Measurements from ENCODE around the gene ST6GALNAC5. TPM values are rescaled to one million over a fixed set of nuclear protein-coding genes. Genes with fewer than 3 reads are reported as not detected.

Gene ST6GALNAC5
- total RNA-seq, 2 experiments from 2014 or later = not detected

DNA sequence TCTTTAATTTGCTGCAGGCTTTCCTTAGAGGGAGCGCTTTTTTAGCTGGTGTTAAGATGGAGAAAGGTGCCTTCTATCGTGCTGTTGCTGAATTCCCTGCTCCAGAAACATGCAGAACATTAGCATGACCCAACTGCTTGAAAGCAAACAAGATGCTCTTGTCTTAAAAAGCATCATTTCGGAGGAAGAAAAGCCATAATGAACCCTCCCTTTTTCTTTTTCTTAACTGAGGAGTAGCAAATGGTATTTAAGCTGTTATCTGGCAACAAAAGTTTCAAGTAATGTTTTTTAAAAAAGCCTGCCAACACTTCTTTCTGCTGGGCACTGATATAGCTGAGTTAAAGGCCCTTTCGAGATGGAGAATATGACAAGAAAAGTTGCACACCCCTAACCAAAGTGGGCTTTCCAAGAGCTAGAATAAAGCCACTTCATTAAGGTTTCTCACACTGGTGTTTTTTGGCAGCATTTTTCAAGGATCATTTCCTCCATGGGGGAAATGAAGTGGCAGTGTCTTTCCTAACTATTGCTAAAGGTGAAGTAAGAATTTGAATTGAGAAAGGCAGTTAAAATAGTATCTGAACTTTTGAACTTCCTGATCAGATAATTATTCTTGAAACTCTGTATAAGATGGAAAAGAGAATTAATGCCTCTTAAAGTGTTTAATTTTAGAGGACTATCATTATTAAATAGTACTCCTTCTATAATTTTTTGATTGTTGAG, 38.8 kb downstream of the ST6GALNAC5 start:
- POLR2A ChIA-PET = no interaction called here
- CTCF ChIA-PET = interaction anchor here (0.6 kb wide), 1 partner anchor 555 kb away, joined by 3 read pairs; no protein-coding TSS in a partner anchor
- TF ChIP-seq, protein P1, sequence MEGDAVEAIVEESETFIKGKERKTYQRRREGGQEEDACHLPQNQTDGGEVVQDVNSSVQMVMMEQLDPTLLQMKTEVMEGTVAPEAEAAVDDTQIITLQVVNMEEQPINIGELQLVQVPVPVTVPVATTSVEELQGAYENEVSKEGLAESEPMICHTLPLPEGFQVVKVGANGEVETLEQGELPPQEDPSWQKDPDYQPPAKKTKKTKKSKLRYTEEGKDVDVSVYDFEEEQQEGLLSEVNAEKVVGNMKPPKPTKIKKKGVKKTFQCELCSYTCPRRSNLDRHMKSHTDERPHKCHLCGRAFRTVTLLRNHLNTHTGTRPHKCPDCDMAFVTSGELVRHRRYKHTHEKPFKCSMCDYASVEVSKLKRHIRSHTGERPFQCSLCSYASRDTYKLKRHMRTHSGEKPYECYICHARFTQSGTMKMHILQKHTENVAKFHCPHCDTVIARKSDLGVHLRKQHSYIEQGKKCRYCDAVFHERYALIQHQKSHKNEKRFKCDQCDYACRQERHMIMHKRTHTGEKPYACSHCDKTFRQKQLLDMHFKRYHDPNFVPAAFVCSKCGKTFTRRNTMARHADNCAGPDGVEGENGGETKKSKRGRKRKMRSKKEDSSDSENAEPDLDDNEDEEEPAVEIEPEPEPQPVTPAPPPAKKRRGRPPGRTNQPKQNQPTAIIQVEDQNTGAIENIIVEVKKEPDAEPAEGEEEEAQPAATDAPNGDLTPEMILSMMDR (IDR thresholded peaks at IDR 0.05) = no peak
- no peaks in the 10 kb centered on the region for H3K4me1 ChIP-seq (ENCODE audit: insufficient read depth, low read length)
- intact Hi-C loops (cut with DNase I, micrococcal nuclease) = loop anchor here in 1 of 2 experiments (10.0 kb wide), 1 partner anchor 219 kb away; no protein-coding TSS in a partner anchor
- no peaks in the 10 kb centered on the region for H3K27me3 ChIP-seq (ENCODE audit: control insufficient read depth in 1 of 2, insufficient read depth in 2 of 2, low read length in 2 of 2)
- Mint-ChIP-seq H3K27me3 (no peaks in the 10 kb centered on the region), H3K9me3 (peaks cover 2% of the 10 kb centered on the region), H3K27ac (no peak overlapping the region), H3K4me3 (no peak overlapping the region), H3K36me3 (ENCODE audit: low read depth) (no peaks in the 10 kb centered on the region), H3K4me1 (ENCODE audit: low read depth) (no peaks in the 10 kb centered on the region)
- no peaks in the 10 kb centered on the region for H3K36me3 ChIP-seq (ENCODE audit: insufficient read depth, low read length)
- no peak for DNase-seq
- H3K9me3 ChIP-seq (ENCODE audit: control insufficient read depth in 1 of 2, insufficient read depth in 1 of 2, low read length in 2 of 2) = no peaks in the 10 kb centered on the region
- no peak overlapping the region for H3K4me3 ChIP-seq (ENCODE audit: low read length)
- H3K27ac ChIP-seq (ENCODE audit: low read depth in 1 of 2, low read length in 2 of 2) = no peak overlapping the region
- ATAC-seq (ENCODE audit: poor library complexity) = no peak

DNA sequence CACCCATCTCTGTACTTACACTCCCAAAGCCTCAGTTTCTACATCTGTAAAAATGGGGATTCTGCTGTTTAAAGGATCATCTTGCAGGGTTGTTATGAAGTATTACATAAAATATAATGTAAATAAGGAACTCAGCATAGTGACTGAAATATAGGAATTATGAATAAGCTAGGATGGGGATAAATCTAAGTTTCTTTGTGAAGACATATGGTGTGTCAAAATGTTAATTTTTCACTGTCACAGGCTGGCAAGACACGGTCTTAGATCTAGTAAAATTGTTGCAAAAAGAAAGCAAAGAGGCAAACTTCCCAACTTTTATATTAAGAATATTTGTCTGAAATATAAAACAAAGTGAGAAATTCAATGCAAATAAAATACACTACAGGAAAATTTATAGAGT, 42.0 kb downstream of the ST6GALNAC5 start:
- ChIA-PET CTCF (no interaction called here), POLR2A (no interaction called here)
- TF ChIP-seq, protein P1 (IDR thresholded peaks at IDR 0.05) = no peak
- H3K9me3 ChIP-seq (ENCODE audit: control insufficient read depth in 1 of 2, insufficient read depth in 1 of 2, low read length in 2 of 2) = no peaks in the 10 kb centered on the region
- no peak for DNase-seq
- no peak overlapping the region for H3K4me3 Mint-ChIP-seq
- H3K4me3 ChIP-seq (ENCODE audit: low read length) = no peak overlapping the region
- H3K4me1 Mint-ChIP-seq (ENCODE audit: low read depth) = no peaks in the 10 kb centered on the region
- H3K27me3 Mint-ChIP-seq = no peaks in the 10 kb centered on the region
- H3K4me1 ChIP-seq (ENCODE audit: insufficient read depth, low read length) = no peaks in the 10 kb centered on the region
- no peaks in the 10 kb centered on the region for H3K36me3 Mint-ChIP-seq (ENCODE audit: low read depth)
- H3K27ac ChIP-seq (ENCODE audit: low read depth in 1 of 2, low read length in 2 of 2) = no peak overlapping the region
- no peak for ATAC-seq (ENCODE audit: poor library complexity)
- no peaks in the 10 kb centered on the region for H3K36me3 ChIP-seq (ENCODE audit: insufficient read depth, low read length)
- H3K27ac Mint-ChIP-seq = no peak overlapping the region
- H3K9me3 Mint-ChIP-seq = peaks cover 2% of the 10 kb centered on the region
- no peaks in the 10 kb centered on the region for H3K27me3 ChIP-seq (ENCODE audit: control insufficient read depth in 1 of 2, insufficient read depth in 2 of 2, low read length in 2 of 2)
- intact Hi-C loops (cut with DNase I, micrococcal nuclease) = loop anchor here in 1 of 2 experiments (10.0 kb wide), 1 partner anchor 215 kb away; no protein-coding TSS in a partner anchor

DNA sequence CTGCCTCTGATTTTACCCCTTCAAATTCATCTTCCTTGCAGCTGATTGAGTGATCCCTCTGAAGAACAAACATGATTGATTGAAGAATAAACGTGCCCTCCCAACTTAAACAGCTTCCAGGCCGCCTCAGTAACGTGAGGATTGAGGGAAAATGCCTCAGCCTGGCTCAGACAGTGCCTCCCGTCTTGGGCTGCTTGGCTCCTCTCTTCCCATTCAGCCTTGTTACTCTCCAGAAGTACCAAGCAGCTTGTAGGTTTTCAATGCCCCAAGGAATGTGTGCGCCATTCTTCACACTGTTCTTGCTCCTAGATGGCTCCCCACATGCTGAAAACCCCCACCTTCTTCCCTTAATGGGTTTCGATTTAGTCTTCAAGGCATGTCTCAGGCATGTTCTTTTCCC, 51.8 kb downstream of the ST6GALNAC5 start:
- Histone ChIP-seq H3K36me3 (ENCODE audit: insufficient read depth, low read length) (no peaks in the 10 kb centered on the region), H3K4me3 (ENCODE audit: low read length) (no peak overlapping the region), H3K4me1 (ENCODE audit: insufficient read depth, low read length) (no peaks in the 10 kb centered on the region), H3K27ac (ENCODE audit: low read depth in 1 of 2, low read length in 2 of 2) (no peak overlapping the region), H3K9me3 (ENCODE audit: control insufficient read depth in 1 of 2, insufficient read depth in 1 of 2, low read length in 2 of 2) (no peaks in the 10 kb centered on the region), H3K27me3 (ENCODE audit: control insufficient read depth in 1 of 2, insufficient read depth in 2 of 2, low read length in 2 of 2) (no peaks in the 10 kb centered on the region)
- ATAC-seq (ENCODE audit: poor library complexity) (no peak), DNase-seq (no peak)
- no peak overlapping the region for H3K4me3 Mint-ChIP-seq
- TF ChIP-seq, protein P1 (IDR thresholded peaks at IDR 0.05) = no peak
- POLR2A ChIA-PET = no interaction called here
- intact Hi-C loops (cut with DNase I, micrococcal nuclease) = no loop called here
- no peaks in the 10 kb centered on the region for H3K9me3 Mint-ChIP-seq
- H3K27me3 Mint-ChIP-seq = peaks cover 12% of the 10 kb centered on the region
- no peaks in the 10 kb centered on the region for H3K36me3 Mint-ChIP-seq (ENCODE audit: low read depth)
- no peak overlapping the region for H3K27ac Mint-ChIP-seq
- no peaks in the 10 kb centered on the region for H3K4me1 Mint-ChIP-seq (ENCODE audit: low read depth)
- CTCF ChIA-PET = interaction anchor here (1.0 kb wide), 1 partner anchor 9 kb away, joined by 3 read pairs; no protein-coding TSS in a partner anchor
